HEK293T (cell line): ENCODE data around the gene LRRC17.

Source experiments
- CTCF ChIA-PET: fragments of 350-600 bp; formaldehyde crosslinking; extraction: SDS; loops from one replicate; lab custom pipeline; 2021; ENCODE audit warnings: antibody characterized with exemption, inconsistent platforms; lab: Yijun Ruan, JAX
- POLR2A ChIA-PET: fragments of 350-600 bp; formaldehyde crosslinking; extraction: SDS; loops from one replicate; lab custom pipeline; 2020; ENCODE audit warnings: antibody characterized with exemption, inconsistent platforms; lab: Yijun Ruan, JAX
- DNase-seq: peaks from one replicate; pipeline ENCODE4 v3.0.0; 2012; ENCODE audit warnings: mixed read lengths; ENCODE audit errors: extremely low spot score
- ARNT ChIP-seq: fragments of 450-650 bp; IDR thresholded peaks from 2 replicates; pipeline ENCODE4 v1.6.1; 2017; ENCODE audit warnings: mild to moderate bottlenecking
- BHLHE40 ChIP-seq: fragments of 450-650 bp; IDR thresholded peaks from 2 replicates; pipeline ENCODE4 v1.6.1; 2016; ENCODE audit warnings: mild to moderate bottlenecking, moderate library complexity, borderline replicate concordance
- CTBP1 ChIP-seq: fragments of 450-650 bp; IDR thresholded peaks from 2 replicates; pipeline ENCODE4 v1.6.1; 2016; ENCODE audit warnings: borderline replicate concordance
- ELF4 ChIP-seq: fragments of 450-650 bp; IDR thresholded peaks from 2 replicates; pipeline ENCODE4 v1.6.1; 2017; ENCODE audit warnings: antibody characterized with exemption
- FOXA1 ChIP-seq: fragments of 450-650 bp; IDR thresholded peaks from 2 replicates; pipeline ENCODE4 v1.6.1; 2016; ENCODE audit warnings: mild to moderate bottlenecking
- FOXK2 ChIP-seq: fragments of 450-650 bp; IDR thresholded peaks from 2 replicates; pipeline ENCODE4 v1.6.1; 2016; ENCODE audit warnings: mild to moderate bottlenecking
- FOXM1 ChIP-seq: fragments of 450-650 bp; IDR thresholded peaks from 2 replicates; pipeline ENCODE4 v1.6.1; 2017; ENCODE audit warnings: mild to moderate bottlenecking, borderline replicate concordance
- HDGF ChIP-seq: fragments of 450-650 bp; IDR thresholded peaks from 2 replicates; pipeline ENCODE4 v1.6.1; 2017; ENCODE audit warnings: antibody characterized with exemption, borderline replicate concordance
- L3MBTL2 ChIP-seq: fragments of 450-650 bp; conservative IDR thresholded peaks from 2 replicates; pipeline ENCODE4 v1.6.1; 2016; ENCODE audit warnings: mild to moderate bottlenecking
- LEF1 ChIP-seq: fragments of 450-650 bp; IDR thresholded peaks from 2 replicates; pipeline ENCODE4 v1.6.1; 2017; ENCODE audit warnings: mild to moderate bottlenecking, borderline replicate concordance
- NFRKB ChIP-seq: fragments of 450-650 bp; IDR thresholded peaks from 2 replicates; pipeline ENCODE4 v1.6.1; 2016; ENCODE audit warnings: mild to moderate bottlenecking, moderate library complexity
- SP1 ChIP-seq: fragments of 450-650 bp; IDR thresholded peaks from 2 replicates; pipeline ENCODE4 v1.6.1; 2017
- SUZ12 ChIP-seq: fragments of 450-650 bp; IDR thresholded peaks from 2 replicates; pipeline ENCODE4 v1.6.1; 2016; ENCODE audit warnings: mild to moderate bottlenecking
- TARDBP ChIP-seq: fragments of 450-650 bp; IDR thresholded peaks from 2 replicates; pipeline ENCODE4 v1.6.1; 2016
- ZNF384 ChIP-seq: fragments of 450-650 bp; IDR thresholded peaks from 2 replicates; pipeline ENCODE4 v1.6.1; 2016
- TF ChIP-seq, protein P1 (sequence below): fragments of 450-650 bp; IDR thresholded peaks from 2 replicates; pipeline ENCODE4 v1.6.1; 2016

The LRRC17 gene

DNA sequence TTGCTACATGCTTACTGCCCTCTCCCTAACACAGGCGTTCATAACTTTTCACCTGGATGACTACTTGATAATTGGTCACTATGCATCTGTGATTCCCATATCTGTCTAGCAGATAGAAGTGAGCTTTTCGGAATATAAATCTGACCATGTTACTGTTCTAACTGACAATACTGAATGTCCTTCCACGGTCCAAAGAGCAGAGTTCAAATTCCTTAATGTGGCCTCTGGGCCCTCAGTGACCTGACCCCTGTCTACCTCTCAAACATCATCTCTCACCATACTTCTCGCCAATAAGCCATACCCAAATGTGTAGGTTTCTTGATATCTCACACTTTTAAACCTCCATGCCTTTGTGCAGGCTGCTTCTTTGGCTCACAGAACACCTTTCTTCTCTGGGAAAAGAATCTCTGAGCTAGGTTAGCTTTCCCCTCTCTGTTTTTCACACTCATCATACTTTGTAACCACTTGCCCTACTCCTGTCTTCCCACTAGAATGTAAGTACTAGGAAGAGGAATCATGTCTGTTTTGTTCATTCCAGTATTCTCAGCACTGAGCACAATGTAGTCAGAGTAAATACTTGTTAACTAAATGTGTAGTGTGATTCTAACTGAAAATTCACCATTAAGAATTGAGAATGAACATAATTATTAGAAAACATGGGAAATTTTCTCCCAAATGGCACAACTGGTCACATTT is 39.2 kb upstream of the LRRC17 start:
- no peak for TF ChIP-seq HDGF
- TF ChIP-seq SP1, result no peak
- TF ChIP-seq LEF1, result no peak
- no peak for TF ChIP-seq SUZ12
- ChIA-PET POLR2A (no interaction called here), CTCF (no interaction called here)
- no peak for DNase-seq

DNA sequence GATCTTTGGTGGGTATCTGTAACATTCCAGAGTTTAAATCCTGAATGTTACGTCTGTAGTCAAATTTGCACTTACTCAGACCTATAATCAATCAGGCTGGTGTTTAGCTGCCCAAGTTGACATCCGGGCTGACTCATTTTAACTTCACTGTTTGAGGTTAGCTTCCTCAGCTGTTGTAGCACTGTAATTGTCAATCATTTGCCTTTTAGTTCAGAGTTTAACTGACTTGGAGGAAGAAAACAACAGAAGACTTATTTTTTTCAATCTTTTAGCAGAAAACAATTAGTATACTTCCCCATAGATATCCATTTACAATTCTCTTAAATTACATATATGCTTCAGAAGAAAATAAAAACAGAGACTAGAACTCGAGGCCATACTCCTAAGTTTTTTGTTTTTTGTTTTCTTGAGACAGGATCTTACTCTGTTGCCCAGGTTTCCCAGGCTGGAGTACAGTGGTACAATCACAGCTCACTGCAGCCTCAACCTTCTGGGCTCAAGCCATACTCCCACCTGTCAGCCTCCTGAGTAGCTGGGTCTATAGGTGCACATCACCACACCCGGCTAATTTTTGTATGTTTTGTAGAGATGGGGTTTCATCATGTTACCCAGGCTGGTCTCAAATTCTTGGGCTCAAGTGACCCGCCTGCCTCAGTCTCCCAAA is 38.5 kb upstream of the LRRC17 start:
- TF ChIP-seq, protein P1, sequence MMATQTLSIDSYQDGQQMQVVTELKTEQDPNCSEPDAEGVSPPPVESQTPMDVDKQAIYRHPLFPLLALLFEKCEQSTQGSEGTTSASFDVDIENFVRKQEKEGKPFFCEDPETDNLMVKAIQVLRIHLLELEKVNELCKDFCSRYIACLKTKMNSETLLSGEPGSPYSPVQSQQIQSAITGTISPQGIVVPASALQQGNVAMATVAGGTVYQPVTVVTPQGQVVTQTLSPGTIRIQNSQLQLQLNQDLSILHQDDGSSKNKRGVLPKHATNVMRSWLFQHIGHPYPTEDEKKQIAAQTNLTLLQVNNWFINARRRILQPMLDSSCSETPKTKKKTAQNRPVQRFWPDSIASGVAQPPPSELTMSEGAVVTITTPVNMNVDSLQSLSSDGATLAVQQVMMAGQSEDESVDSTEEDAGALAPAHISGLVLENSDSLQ, result no peak
- TF ChIP-seq FOXM1 (no peak), ELF4 (no peak), FOXA1 (no peak)
- POLR2A ChIA-PET, result no interaction called here
- CTCF ChIA-PET, result no interaction called here
- no peak for DNase-seq

DNA sequence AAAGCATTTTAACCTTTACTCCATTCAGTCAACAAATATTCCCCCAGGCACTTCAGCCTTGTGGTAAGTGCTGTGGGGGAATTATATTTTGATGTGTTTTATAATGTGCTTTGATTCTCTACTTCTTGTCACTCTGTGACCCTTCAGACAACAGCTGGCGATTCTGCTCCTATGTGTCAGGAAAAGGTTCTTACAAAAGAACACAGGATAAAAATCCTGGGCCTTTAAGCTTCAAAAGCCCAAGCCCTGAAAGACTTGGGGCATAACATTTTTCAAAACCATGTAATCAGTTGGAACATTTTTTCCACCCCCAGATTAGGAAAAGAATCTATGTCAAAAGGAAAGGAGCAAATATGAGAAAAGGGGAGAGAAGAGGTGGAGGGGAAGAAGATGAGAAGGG is 37.8 kb upstream of the LRRC17 start:
- TF ChIP-seq FOXM1 (no peak), FOXK2 (no peak), L3MBTL2 (no peak), NFRKB (no peak), ELF4 (no peak), SP1 (no peak), BHLHE40 (no peak), ARNT (no peak), HDGF (no peak)
- ChIA-PET CTCF (no interaction called here), POLR2A (no interaction called here)
- no peak for DNase-seq

DNA sequence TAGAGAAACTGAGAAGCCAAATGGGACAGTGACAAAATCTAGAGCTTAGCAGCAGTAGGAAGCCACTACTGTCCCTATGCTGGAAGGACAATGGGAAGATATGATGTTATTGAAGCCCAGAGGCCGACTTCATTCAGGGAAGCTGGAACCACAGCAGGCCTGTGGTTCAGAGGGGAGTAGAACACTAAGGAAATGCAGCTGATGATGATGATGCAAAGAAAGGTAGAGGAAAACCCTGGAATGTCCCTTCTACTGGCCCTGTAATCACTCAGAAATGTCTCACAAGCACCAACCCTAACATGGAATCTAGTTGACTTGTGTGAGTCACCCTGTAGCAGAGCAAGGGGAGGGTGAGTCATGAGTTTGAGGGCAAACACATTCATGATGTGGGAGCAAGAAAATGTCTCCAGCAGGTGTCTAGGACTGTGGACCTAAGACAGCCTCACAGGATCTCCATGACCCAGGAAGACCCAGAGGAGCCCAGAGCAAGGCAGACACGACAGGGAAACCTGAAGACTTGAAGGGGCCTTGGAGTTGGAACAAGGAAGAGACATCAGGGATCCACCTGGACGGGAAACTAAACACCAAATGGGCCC is 37.0 kb upstream of the LRRC17 start:
- POLR2A ChIA-PET, result no interaction called here
- TF ChIP-seq ARNT (no peak), TARDBP (no peak), L3MBTL2 (no peak)
- CTCF ChIA-PET, result no interaction called here
- no peak for DNase-seq

DNA sequence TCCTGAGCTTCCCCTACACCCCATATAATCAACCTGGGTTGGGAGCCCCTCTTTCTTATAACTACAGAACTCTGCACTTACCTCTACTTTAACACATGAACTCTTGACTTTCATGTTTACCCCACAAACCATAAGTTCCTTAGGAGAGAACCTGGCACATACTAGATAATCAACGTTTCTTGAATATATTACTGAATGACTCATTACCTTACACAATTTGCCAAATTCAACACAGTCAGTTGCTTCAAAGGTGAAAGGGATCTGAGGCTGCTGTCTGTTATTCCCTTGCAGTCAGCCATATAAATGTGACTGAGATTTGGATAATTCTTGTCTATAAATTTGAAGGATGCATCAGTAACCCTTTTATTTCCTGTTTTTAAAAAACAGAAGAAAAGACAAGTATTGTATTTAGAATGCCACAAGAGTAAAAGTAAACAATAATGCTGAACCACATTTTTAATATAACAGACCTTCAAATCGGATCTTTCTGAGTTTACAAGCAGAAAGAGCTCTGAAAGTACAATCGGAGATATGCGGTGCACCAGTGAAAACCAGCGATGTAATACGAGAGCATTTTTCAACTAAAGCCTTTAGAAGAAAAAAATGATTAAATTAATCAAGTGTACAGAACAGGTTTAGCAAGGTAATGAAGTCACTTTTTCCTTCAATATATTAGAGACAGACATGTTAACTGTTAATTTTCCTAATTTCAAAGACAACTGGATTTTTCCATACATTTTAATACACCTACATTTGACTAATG is 29.5 kb upstream of the LRRC17 start:
- TF ChIP-seq CTBP1 (no peak), LEF1 (no peak), FOXM1 (no peak)
- no peak for DNase-seq
- CTCF ChIA-PET, result no interaction called here
- POLR2A ChIA-PET, result no interaction called here

DNA sequence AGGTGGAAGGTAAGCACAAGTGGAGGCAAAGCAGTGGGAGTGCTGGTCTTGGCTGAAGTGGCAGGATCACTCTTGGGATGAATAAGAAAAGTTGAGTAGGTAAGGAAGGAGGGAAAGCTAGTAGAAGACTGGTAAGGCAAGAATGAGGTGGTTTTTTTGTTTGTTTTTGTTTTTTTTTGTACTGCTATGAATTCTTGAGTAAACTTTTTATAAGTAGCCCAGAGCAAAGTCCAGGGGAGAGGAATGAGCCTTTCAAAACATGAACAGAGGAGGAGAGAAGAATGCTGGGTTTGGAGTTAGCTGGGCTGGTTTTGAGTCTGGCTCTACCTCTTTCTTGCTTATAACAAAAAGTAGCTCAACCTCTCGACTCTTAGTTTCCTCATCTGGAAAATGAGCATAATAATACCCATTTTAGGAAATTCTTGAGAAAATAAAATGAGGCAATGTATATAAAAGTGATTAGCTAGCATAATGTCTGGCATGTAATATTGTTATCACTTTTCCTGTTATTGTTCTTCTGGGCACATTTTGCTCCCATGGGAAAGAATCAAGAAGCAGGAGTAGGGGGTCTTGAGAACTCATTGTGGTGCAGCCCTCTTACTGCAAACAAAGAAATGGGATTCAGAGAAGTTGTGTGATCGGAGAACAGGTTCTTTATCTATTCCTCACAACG is 24.1 kb upstream of the LRRC17 start:
- TF ChIP-seq FOXK2 (no peak), FOXA1 (no peak), NFRKB (no peak), ARNT (no peak), TARDBP (no peak), ZNF384 (no peak), L3MBTL2 (no peak), FOXM1 (no peak), LEF1 (no peak), SUZ12 (no peak), SP1 (no peak), CTBP1 (no peak), BHLHE40 (no peak), HDGF (no peak)

DNA sequence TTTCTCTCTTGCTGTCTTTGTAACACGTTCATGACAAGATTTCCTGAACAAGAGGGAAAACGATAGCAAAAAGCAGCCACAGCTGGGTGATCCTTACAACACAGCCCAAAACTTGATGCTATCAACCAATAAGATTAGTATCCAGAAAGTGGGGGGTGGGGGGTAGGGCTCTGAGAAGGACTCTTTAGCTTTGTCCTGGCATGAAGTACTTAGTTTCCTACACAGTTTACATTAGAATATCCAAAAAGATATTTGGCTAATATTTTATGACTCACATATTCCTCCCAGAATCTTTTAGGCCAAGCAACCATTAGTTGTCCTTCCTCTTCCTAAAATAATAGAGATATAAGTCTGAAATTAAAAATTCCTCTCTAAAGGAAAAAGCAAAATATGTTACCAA is 22.9 kb upstream of the LRRC17 start:
- ChIA-PET CTCF (no interaction called here), POLR2A (no interaction called here)
- TF ChIP-seq CTBP1 (no peak), BHLHE40 (no peak), ELF4 (no peak), ZNF384 (no peak), LEF1 (no peak), HDGF (no peak), TARDBP (no peak), FOXM1 (no peak), L3MBTL2 (no peak), SUZ12 (no peak), FOXA1 (no peak), ARNT (no peak), FOXK2 (no peak), NFRKB (no peak), SP1 (no peak)
- TF ChIP-seq, protein P1, result no peak
- no peak for DNase-seq

More for the DNA sequence above, 24.1 kb upstream of the LRRC17 start:
- no peak for DNase-seq
- ChIA-PET CTCF (no interaction called here), POLR2A (no interaction called here)
